ENCODE measurements around the gene KCNIP4.
"Not testable (repeated sequence)": the region's sequence is repeated elsewhere in the genome, so short reads cannot be mapped to it uniquely, and the experiment has no call there.

Gene KCNIP4

GRCh38 chr4:20816287-20816686 lies 1132.3 kb downstream of the KCNIP4 start:
- DNase-seq = no peak

DNA sequence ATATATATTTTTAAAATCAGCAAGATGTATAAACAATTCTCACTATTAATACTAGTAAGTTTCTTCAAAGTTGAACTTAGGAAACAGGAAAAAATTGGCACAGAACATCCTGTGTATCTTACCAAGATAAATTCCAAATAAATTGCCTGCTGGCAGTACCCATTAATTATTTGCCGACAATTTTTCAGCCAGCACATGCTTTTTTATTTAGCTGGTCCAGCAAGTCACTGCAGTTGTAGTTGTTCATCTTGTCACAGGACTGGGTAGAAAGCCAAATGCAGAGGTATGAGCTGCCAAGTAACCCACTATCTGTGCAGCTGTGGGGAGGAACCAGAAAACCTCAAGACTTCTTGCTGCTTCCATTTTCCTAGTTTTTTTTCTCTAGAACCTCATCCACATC lies 1134.9 kb downstream of the KCNIP4 start:
- DNase-seq = no peak

DNA sequence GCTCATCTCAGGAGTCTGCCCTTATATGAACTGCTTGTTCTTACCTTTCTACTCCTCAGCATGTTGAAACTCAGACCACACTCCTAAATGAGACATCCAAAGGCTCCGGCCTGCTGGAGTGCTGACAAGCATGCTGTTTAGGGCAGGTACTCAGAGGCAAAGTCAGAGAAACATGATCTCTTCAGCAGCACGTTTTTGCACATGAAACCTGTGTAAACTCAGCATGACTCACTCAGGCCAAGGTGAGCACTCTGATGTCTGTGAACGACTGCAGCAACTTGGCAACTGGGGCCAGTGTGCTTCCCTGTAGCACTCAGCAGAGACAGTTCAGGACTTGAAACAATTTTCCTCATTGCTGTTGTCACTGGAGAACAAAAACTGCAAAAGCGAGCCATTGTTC lies 1138.8 kb downstream of the KCNIP4 start:
- no peak for DNase-seq

- no peak for DNase-seq
These were observed 1142.9 kb downstream of the KCNIP4 start for GRCh38 chr4:20805716-20806115.

- DNase-seq = no peak
These were observed 1160.5 kb downstream of the KCNIP4 start for GRCh38 chr4:20787940-20788665.

GRCh38 chr4:20783134-20783533 lies 1165.4 kb downstream of the KCNIP4 start:
- DNase-seq = not testable (repeated sequence)

GRCh38 chr4:20778896-20779295 lies 1169.7 kb downstream of the KCNIP4 start:
- DNase-seq = no peak

GRCh38 chr4:20773144-20773997 lies 1175.2 kb downstream of the KCNIP4 start:
- DNase-seq = no peak

DNA sequence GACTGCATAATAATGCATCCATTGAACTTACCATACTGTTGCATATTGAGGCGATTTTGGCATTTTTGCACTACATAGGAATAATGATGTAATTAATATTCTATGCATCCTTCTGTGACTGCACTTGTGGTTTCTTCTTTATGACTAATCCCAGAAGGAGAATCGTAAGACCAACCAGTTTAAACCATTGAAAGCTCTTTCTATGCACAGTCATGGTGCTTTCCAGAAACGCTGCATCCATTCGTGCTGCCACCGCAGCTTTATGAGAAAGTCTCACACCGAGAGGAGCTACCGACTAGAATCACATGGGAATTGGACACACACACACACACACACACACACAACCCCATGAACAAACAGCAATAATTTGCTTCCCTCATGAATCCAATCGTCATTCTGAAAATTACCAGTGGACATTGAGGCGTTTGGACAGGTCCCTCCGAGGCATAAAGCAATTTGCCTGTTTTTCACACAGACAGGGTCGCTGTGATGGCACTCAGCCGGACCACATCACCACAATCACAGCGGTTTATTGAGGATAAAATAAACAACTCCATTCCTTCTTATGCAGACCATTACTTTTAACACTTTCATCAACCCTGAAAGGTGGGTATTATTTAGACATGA lies 1184.1 kb downstream of the KCNIP4 start:
- no peak for DNase-seq

GRCh38 chr4:20761826-20762225 lies 1186.7 kb downstream of the KCNIP4 start:
- no peak for DNase-seq

- no peak for DNase-seq
These were observed 1187.2 kb downstream of the KCNIP4 start for GRCh38 chr4:20761382-20761781.

GRCh38 chr4:20760053-20760452 lies 1188.5 kb downstream of the KCNIP4 start:
- no peak for DNase-seq

DNA sequence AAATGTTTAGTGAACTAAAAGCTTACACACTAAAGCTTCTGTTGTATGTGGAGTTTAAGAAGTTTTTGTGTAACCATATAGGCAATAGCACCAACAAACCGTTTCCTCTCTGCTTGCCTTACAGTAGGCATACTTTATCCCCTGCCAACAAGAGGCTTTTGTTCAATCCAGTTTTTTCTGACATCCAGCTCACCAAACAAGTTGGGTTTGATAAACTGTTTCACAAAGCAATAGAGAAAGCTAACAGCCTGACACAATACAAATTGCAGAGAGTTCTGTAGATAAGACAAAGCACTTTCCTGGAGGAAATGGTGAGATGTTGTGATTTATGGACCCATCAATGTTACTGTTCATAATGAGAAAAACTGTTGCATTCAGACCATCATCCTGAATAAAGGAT lies 1194.5 kb downstream of the KCNIP4 start:
- DNase-seq = no peak

- no peak for DNase-seq
These were observed 1195.9 kb downstream of the KCNIP4 start for GRCh38 chr4:20752641-20753040.

- DNase-seq = not testable (repeated sequence)
These were observed 1202.6 kb downstream of the KCNIP4 start for GRCh38 chr4:20746000-20746399.

- no peak for DNase-seq
These were observed 1212.6 kb downstream of the KCNIP4 start for GRCh38 chr4:20735931-20736330.

DNA sequence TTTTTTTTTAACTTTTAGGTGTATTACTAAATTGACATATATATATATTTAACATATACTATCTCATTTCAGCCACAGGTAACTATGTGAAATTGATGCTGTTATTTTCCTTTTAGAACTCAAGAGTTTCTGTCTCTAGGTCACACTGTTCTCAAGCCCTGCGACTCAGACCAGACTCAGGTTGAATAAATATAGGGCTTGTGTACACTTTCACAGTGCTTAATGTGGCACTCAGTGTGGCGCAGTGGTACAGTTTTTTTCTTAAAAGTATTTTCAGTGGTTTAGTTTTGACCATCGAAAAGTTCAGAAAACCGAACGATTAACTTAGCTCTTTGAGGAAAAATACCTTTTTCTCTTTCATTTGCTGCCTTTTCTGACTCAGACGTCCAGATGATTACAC lies 1223.7 kb downstream of the KCNIP4 start:
- DNase-seq = no peak

GRCh38 chr4:20723463-20723862 lies 1225.1 kb downstream of the KCNIP4 start:
- DNase-seq = no peak

GRCh38 chr4:20723019-20723418 lies 1225.6 kb downstream of the KCNIP4 start:
- DNase-seq = no peak

DNA sequence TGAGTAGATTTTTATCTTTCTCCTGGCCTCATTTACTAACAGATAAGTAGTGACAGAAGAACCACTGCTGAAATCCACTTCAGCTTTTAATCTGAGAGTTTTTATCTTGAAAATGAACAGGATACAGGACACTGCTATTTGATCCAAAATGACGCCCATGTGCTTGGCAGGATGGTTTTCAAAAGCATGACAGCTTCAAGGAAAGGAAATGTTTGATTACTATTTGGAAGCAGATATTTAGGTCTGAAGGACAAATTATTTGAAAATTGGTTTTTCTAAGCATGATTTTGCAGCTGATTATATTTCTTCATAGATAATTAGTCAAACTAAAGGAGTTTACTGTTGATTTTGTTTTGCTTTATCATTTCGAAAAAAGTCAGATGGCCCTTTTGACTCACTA lies 1237.2 kb downstream of the KCNIP4 start:
- no peak for DNase-seq

GRCh38 chr4:20700007-20700761 lies 1248.4 kb downstream of the KCNIP4 start, which contains the start of gene PACRGL:
TSS of gene PACRGL (plus strand) at chr4:20700458. CDS start at chr4:20704482, 4,024 bp downstream.
- peak; percentile 86 for DNase-seq

DNA sequence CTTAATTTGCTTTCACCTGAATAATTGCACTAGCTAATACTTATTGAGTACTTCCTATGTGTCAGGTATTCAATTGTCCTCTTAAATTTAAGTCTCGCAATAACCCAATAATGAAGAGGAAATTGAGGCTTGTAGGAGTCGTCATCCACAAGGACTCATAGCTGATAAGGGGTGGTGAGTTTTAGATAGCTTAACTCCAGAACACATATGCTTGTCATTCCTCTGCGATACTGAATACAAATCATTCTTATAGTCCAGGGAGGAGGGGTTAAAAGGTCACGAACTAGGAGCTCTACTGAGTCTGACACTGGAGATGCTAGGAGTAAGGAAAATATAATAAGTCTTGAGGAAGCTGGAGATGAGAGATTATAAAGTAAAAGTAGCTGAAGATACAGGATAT lies 1249.8 kb downstream of the KCNIP4 start:
- no peak for DNase-seq

DNA sequence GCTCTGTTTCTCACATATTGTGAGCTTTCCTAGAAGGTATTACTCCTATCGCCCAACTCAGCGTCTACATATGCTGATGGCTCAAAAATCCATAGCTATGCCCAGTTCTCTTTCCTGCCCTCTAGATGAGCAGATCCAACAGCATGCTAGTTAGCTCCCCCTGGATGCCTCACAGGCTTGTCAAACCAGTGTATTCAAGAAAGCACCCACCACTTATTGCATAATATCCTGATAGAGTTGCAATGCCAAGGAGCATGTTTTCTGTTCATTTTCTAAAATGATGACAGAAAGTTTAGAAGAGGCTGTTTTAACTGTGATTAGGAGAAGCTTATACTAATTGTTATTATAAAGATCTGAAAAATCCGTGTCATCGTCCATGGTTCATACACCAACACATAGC lies 1250.2 kb downstream of the KCNIP4 start:
- no peak for DNase-seq

All from activated CD4-positive, CD25-positive, alpha-beta regulatory T cell treated with anti-CD3 and anti-CD28 coated beads, Interleukin-2, amount 50 U/mL, for 72 hours (primary cell).